Fibroblast of lung (primary cell): Measurements from ENCODE around the gene TRIM4.

Source experiments
- EZH2 ChIP-seq: IDR thresholded peaks from 2 replicates; pipeline ENCODE4 v1.5.1; 2012; ENCODE audit warnings: low read length, control low read depth, mild to moderate bottlenecking; ENCODE audit errors: missing control alignments
- TF ChIP-seq, protein P1 (sequence below), 2 donors: IDR thresholded peaks in 1 of 2; conservative IDR thresholded peaks in 1 of 2; 1 replicate in 1 of 2; 2 replicates in 1 of 2; pipeline ENCODE4 v1.5.1; 2011 to 2012; ENCODE audit warnings: low read length in 2 of 2, control low read depth in 1 of 2, inconsistent platforms in 1 of 2, low read depth in 1 of 2, mild to moderate bottlenecking in 1 of 2

DNA sequence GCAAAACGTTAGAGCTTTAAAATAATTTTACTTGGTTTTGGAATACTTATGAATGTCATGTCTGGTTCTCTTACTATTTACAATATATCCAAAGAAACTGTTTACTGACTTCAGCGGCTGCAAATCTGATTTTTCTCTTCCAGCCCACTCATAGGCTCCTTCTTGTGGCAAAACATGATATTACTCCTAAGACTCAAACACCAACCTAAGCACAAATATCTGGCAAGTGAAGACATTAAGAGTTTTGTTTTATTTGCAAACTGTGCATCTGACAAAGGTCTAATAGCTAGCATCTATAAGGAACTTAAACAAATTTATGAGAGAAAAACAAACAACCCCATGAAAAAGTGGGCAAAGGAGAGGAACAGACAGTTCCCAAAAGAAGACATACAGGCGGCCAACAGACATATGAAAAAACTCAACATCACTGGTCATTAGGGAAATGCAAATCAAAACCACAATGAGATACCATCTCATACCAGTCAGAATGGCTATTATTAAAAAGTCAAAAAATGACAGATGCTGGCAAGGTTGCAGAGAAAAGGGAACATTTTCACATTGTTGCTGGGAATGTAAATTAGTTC, 30.4 kb upstream of the TRIM4 start:
- no peak for TF ChIP-seq EZH2
- TF ChIP-seq, protein P1, sequence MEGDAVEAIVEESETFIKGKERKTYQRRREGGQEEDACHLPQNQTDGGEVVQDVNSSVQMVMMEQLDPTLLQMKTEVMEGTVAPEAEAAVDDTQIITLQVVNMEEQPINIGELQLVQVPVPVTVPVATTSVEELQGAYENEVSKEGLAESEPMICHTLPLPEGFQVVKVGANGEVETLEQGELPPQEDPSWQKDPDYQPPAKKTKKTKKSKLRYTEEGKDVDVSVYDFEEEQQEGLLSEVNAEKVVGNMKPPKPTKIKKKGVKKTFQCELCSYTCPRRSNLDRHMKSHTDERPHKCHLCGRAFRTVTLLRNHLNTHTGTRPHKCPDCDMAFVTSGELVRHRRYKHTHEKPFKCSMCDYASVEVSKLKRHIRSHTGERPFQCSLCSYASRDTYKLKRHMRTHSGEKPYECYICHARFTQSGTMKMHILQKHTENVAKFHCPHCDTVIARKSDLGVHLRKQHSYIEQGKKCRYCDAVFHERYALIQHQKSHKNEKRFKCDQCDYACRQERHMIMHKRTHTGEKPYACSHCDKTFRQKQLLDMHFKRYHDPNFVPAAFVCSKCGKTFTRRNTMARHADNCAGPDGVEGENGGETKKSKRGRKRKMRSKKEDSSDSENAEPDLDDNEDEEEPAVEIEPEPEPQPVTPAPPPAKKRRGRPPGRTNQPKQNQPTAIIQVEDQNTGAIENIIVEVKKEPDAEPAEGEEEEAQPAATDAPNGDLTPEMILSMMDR (conservative IDR thresholded peaks at IDR 0.05 in 1 of 2, IDR thresholded peaks at IDR 0.05 in 1 of 2; ENCODE audit: low read depth in 1 of 2, low read length in 2 of 2), result peak; percentile 37 to 50
